GM08714 (cell line): ENCODE data around the gene C5orf24.
"Not testable (repeated sequence)": the region's sequence is repeated elsewhere in the genome, so short reads cannot be mapped to it uniquely, and the experiment has no call there.

Experiments
- H3K4me3 ChIP-seq: fragments of 200-500 bp; sonication (Bioruptor generic); 2 replicates; pipeline ENCODE4 v1.5.1; 2014; ENCODE audit warnings: mild to moderate bottlenecking, low read length, inconsistent platforms
- ZNF274 ChIP-seq: IDR thresholded peaks from 2 replicates; pipeline ENCODE4 v1.6.1; 2012; ENCODE audit warnings: mild to moderate bottlenecking, low read depth, low read length

The C5orf24 gene

DNA sequence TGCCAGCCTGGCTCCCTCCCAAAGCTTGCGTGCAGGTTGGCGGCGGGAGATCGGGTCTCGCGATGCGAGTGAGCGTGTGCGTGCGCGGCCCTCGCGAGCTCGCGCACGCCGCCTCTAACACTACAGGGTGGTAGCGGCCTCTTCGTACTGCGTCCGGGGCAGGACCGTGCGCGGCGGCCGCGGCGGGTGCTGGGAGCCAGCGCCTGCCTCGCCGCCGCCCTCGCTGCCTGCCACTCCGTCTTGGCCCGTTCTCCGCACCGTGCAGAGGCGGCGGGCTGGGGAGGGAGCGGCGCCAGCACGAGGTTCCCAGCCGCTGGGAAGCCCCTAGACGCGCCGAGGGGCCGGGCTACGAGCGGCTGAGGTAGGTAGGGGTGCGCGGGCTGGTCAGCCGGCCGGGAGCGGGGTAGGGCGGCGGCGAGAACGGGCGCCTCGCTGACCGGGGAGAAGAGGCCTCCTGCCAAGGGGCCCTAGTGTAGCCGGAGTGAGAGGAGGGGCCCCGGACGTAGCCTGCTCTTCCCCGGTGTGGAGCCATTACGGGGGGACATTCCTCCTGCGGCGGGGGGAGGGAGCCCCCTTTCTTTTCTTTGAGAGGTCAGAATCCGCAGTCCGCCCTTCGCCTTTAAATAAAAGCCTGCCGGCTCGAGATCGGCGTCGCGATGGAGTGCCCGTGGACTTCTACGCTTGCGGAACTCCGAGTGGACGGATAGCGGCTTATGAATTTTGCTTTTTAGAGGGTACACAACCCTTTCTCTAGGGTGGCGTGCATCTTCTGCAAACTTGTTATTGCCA, at the start of gene C5orf24:
C5orf24 (plus strand) TSS at position 117 of the 789 bp plus-strand sequence. CDS start 8,933 bp downstream, outside the sequence.
- no peak for TF ChIP-seq ZNF274

GRCh38 chr5:134798468-134798867, 47.3 kb upstream of the C5orf24 start:
- TF ChIP-seq ZNF274 = no peak
- no peak overlapping the region for H3K4me3 ChIP-seq

More for the DNA sequence above, at the start of gene C5orf24:
- H3K4me3 ChIP-seq = peak within 1 kb of the TSS; percentile 82

DNA sequence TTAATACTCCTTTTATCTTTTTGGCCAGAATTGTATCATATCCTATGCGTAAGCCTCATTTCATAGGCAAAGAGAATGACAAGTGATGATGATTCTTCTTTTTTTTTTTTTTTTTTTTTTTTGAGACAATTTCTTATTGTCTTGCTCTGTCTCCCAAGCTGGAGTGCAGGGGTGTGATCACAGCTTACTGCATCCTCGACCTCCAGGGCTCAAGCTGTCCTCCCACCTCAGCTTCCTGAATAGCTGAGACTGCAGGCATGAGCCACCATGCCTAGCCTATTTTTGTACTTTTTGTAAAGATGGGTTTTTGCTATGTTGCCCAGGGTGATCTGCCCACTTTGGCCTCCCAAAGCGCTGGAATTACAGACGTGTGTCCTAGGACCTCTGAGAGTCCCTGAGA, 41.9 kb upstream of the C5orf24 start:
- no peak overlapping the region for H3K4me3 ChIP-seq
- no peak for TF ChIP-seq ZNF274

- no peak overlapping the region for H3K4me3 ChIP-seq
- no peak for TF ChIP-seq ZNF274
Observed at GRCh38 chr5:134813407-134813806, 32.4 kb upstream of the C5orf24 start.

GRCh38 chr5:134813827-134814226, 31.9 kb upstream of the C5orf24 start:
- TF ChIP-seq ZNF274 = no peak
- no peak overlapping the region for H3K4me3 ChIP-seq

- no peak overlapping the region for H3K4me3 ChIP-seq
- TF ChIP-seq ZNF274 = no peak
Observed at GRCh38 chr5:134817006-134817405, 28.8 kb upstream of the C5orf24 start.

GRCh38 chr5:134818776-134819175, 27.0 kb upstream of the C5orf24 start:
- TF ChIP-seq ZNF274 = no peak
- no peak overlapping the region for H3K4me3 ChIP-seq

GRCh38 chr5:134819407-134819963, 26.3 kb upstream of the C5orf24 start:
- no peak for TF ChIP-seq ZNF274
- no peak overlapping the region for H3K4me3 ChIP-seq

DNA sequence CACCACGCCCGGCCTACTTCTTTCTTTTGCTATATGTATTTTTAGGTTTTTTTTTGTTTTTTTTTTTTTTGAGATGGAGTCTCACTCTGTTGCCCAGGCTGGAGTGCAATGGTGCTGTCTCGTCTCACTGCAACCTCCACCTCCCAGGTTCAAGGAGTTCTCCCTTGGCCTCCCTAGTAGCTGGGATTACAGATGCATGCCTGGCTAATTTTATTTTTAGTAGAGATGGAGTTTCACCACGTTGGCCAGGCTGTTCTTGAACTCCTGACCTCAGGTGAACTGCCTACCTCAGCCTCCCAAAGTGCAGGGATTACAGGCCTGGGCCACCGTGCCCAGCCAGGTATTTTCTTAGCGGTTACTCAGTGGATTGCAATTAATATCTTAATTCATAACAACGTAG, 23.9 kb upstream of the C5orf24 start:
- no peak overlapping the region for H3K4me3 ChIP-seq

GRCh38 chr5:134824681-134825080, 21.1 kb upstream of the C5orf24 start:
- TF ChIP-seq ZNF274 = no peak
- H3K4me3 ChIP-seq = no peak overlapping the region

More for the DNA sequence above, 23.9 kb upstream of the C5orf24 start:
- no peak for TF ChIP-seq ZNF274

GRCh38 chr5:134825212-134825611, 20.6 kb upstream of the C5orf24 start:
- TF ChIP-seq ZNF274 = no peak
- H3K4me3 ChIP-seq = no peak overlapping the region

DNA sequence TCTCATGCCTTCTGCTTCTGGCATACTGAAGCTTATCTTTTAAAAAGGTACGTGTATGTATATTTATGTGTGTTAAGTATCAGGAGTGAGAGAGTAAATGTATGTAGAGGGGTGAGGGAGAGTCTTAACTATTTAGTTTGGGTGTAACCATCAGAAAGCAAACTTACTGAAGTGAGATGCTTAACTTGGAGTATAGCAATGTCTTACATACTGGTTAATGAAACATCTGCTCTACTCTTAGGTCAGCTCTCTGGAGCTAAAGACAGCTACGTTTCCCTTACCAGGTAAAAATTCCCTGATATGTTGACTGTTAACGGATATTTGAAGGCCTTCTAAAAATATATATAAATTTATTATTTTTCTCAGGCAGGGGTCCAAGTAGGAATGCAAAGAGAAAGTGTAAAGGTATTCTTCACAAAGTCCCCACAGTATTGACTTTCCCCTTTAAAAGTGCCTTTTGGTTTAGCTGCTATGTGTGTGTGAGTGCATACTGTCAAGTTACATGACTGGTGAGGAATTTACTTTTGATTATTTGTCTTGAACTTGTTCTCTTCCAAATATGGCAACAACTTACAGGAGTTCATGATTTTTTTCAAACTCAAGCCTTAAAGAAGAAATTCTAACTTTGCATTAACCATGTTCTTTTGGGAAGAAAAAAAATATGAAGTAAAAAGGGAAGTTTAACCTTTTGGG, 12.3 kb upstream of the C5orf24 start:
- no peak for TF ChIP-seq ZNF274
- no peak overlapping the region for H3K4me3 ChIP-seq

GRCh38 chr5:134835623-134836022, 10.1 kb upstream of the C5orf24 start:
- H3K4me3 ChIP-seq = no peak overlapping the region
- no peak for TF ChIP-seq ZNF274

DNA sequence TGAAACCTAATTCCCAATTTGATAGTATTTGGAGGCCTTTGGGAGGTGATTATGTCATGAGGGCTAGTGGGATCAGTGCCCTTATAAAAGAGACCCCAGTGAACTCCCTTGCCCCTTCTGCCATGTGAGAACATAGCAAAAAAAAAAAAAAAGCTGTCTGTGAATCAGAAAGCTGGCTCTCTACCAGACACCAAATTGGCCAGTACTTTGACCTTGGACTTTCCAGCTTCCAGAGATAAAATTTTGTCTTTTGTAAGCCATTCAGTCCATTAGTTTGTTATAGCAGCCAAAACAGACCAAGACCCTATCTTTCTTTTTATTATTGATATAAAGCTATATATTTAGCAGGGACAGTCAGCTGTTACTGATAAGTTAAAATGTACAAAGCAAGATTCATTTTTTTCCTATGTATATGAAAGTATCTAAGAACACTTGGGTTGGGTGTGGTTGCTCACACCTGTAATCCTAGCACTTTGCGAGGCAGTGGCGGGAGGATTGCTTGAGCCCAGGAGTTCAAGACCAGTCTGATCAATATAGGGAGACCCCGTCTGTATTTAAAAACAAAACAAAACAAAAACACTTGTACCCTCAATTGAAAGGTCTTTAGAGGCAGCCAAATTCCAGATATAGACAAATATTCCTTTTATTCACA, 8.1 kb upstream of the C5orf24 start:
- no peak for TF ChIP-seq ZNF274
- H3K4me3 ChIP-seq = no peak overlapping the region

GRCh38 chr5:134838361-134838760, 7.4 kb upstream of the C5orf24 start:
- H3K4me3 ChIP-seq = not testable (repeated sequence)
